GM12801 (cell line): ENCODE measurements around the gene GINS3.

Experiments
- CTCF ChIP-seq: IDR thresholded peaks from one replicate; pipeline ENCODE4 v1.5.1; 2011; ENCODE audit warnings: control low read depth; ENCODE audit not compliant: insufficient read length; ENCODE audit errors: extremely low read depth

The GINS3 gene

GRCh38 chr16:58377932-58378331, 14.3 kb upstream of the GINS3 start:
- no peak for TF ChIP-seq CTCF

- TF ChIP-seq CTCF, result no peak
Measured at GRCh38 chr16:58378401-58378800, 13.9 kb upstream of the GINS3 start.

GRCh38 chr16:58379736-58380135, 12.5 kb upstream of the GINS3 start:
- TF ChIP-seq CTCF, result no peak

GRCh38 chr16:58381661-58382060, 10.6 kb upstream of the GINS3 start:
- TF ChIP-seq CTCF, result no peak

- TF ChIP-seq CTCF, result no peak
Measured at GRCh38 chr16:58384437-58385055, 7.7 kb upstream of the GINS3 start.

- no peak for TF ChIP-seq CTCF
Measured at GRCh38 chr16:58385218-58385773, 7.0 kb upstream of the GINS3 start.

GRCh38 chr16:58389724-58390123, 2.5 kb upstream of the GINS3 start:
- TF ChIP-seq CTCF, result no peak
